HPDE6-E6E7 (cell line): ENCODE measurements around the gene EXOC3L2.
A peak's percentile ranks its signal among the peaks of the same experiment; 100 is the strongest.
"Not testable (repeated sequence)": the region's sequence is repeated elsewhere in the genome, so short reads cannot be mapped to it uniquely, and the experiment has no call there.

Experiments used
- DNase-seq: peaks from one replicate; pipeline ENCODE4 v3.0.0; 2011; ENCODE audit warnings: missing footprints; ENCODE audit errors: extremely low spot score

The EXOC3L2 gene

GRCh38 chr19:45255611-45256157 lies 10.5 kb upstream of the EXOC3L2 start:
- DNase-seq = no peak

- no peak for DNase-seq
These were observed 8.9 kb upstream of the EXOC3L2 start for GRCh38 chr19:45254044-45254531.

- no peak for DNase-seq
These were observed 8.3 kb upstream of the EXOC3L2 start for GRCh38 chr19:45253396-45254027.

DNA sequence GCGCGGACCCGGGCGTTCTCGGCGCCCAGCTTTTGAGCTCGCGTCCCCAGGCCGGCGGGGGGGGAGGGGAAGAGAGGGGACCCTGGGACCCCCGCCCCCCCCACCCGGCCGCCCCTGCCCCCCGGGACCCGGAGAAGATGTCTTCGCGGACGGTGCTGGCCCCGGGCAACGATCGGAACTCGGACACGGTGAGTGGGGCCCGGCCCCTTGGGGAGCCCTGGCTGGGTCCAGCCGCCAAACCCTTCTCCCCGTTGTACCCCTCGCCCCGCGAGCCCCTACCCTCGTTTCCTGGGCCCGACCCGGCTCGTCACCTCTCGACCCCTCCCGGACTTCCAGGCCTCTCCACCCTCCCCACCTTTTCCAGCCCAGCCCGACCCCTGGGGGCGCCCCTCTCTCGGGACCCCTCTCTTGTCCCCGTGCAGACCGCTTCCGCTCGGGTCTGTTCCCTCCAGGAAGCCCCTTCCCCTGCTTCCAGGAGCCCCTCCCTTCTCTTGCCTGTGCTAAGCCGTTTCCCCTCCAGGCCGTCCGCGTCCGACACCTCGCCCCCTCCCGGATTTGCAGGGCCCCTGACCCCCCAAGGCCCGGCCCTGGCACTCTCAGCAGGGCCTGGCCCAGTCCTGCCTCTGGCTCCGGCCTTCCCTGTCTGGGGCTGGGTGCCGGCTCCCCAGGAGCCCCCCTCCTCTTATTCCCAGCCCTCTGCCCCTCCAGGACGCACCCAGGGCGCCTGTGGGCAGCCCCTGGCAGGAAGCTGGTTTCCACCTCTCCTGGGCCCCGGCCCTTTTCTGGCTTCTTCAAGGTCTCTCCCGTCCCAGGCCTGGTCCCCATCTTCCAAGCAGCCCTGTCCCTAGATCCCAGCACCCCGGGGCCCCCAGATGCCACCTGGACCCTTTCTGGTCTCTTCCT lies 6.5 kb upstream of the EXOC3L2 start:
- no peak for DNase-seq

- peak; percentile 72 for DNase-seq
These were observed 5.7 kb upstream of the EXOC3L2 start, which contains the start of gene MARK4 for GRCh38 chr19:45250832-45251451. Gene MARK4, plus strand, starts transcription at chr19:45251271. Its CDS starts 318 bp downstream, at chr19:45251589.

DNA sequence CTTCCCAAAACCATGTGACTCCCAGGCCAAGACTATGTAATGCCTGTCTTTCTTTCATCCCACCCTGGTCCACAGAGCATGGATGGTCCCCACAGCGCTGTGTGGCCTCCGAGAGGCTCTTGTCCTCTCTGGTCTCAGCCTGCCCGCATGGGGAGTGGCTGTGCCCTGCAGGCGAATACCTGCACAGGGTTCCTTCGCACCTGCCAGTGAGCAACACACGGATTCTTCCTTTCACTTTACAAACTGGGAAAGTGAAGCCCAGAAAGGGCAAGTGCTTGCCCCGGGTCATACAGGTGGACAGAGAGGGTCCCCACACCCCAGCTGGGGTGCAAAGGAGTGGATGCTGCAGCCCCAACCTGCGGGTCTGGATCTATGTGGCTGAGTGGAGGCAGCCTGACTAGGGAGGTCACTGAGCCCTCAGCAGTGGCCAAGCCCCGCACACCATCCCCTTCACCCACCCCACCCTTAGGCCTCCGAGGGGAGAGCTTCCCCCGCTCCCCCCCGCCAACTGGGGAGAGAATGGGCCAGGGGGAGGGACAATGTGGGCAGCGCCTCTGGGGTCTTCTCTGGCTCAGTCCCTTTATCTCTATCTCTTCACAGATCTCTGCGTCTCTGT lies 5.1 kb upstream of the EXOC3L2 start:
- peak; percentile 61 for DNase-seq

DNA sequence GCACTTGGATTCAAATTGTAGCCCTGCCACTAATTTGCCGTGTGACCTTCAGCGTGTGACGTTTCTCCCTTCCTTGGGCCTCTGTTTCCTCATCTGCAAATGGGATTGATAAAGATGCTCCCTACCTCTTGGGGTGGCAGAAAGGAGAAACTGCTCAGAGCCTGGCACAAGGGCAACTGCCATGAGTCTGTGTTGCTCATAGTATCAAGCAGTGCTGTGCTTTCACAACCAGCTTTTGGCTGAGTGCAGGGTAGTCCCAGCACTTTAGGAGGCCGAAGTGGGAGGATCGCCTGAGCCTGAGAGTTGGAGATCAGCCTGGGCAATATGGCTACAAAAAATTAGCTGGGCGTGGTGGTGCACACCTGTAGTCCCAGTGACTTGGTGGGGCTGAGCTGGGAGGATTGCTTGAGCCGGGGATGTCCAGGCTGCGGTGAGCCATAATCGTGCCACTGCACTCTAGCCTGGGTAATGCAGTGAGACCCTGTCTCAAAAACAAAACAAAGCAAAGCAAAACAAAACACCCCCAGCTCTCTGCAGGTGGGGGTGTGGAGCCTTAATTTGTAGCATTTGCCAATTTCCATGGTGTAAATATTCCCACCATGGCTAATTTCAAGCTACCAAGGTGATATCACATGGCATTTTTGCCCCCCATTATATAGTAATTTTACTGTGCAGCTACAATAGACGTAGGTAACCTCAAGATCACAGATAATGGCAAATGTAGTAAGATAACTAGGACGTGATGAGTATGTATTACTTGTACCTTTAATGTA lies 4.2 kb upstream of the EXOC3L2 start:
- no peak for DNase-seq

DNA sequence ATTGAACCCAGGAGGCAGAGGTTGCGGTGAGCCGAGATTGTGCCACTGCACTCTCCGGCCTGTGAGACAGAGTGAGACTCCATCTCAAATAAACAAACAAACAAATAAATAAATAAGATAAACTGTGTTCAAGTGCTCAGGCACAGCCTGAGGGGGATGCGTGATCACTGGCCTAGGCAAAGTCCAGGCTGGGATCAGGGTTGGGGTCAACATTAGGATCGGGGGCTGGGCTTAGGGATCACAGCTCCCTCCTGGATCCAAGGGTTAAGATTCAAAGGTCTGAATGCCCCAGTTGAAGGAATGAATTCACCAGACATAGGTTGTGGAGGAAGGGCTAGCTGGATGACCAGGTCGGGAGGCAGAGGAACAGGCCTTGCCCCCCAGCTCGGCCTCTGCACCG lies 1.9 kb upstream of the EXOC3L2 start:
- DNase-seq = no peak

- no peak for DNase-seq
These were observed 619 bp upstream of the EXOC3L2 start for GRCh38 chr19:45245826-45246225.

GRCh38 chr19:45244133-45244794 lies 943 bp downstream of the EXOC3L2 start:
- DNase-seq = no peak

GRCh38 chr19:45243144-45243732 lies 2.0 kb downstream of the EXOC3L2 start:
- no peak for DNase-seq

- no peak for DNase-seq
These were observed 6.7 kb downstream of the EXOC3L2 start for GRCh38 chr19:45238556-45238955.

DNA sequence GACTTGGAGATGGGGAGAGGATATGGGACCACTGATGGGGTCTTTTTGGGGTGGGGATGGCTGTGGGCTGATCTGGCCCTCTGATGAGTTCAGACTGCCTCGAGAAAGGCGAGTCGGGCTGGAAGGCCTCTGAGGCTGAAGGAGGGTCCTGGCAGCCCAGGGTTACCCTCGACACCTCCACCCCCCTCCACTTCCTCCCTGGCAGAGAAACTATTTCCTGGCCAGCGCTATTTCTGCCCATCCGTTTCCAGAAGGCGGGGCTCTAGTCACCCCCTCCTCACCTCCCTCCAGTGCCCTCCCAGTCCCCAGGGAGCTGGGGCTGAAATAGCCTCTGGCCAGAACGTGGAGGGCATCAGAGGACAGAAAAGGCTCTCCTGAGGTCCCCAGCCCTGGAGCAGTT lies 9.7 kb downstream of the EXOC3L2 start:
- no peak for DNase-seq

GRCh38 chr19:45234089-45234869 lies 10.9 kb downstream of the EXOC3L2 start:
- DNase-seq = no peak

DNA sequence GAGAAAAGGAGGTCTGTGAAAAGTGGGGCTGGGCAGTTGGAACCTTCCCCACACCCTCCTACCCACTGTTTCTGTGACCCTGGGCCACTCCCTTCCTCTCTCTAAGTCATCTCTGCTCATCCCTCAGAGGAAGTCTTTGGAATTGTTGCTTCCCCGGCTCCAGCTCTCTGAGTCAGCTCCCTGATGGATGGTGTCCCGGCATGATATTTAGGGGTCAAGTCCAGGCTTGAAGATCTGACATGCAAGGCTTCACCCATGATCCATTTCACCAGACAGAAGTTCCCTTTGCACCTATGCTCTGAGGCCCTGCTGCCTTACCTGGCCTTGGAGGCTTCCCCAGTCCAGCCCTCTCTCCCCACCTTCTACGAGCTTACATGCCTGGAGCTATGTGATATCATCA lies 13.3 kb downstream of the EXOC3L2 start:
- peak; percentile 95 for DNase-seq

DNA sequence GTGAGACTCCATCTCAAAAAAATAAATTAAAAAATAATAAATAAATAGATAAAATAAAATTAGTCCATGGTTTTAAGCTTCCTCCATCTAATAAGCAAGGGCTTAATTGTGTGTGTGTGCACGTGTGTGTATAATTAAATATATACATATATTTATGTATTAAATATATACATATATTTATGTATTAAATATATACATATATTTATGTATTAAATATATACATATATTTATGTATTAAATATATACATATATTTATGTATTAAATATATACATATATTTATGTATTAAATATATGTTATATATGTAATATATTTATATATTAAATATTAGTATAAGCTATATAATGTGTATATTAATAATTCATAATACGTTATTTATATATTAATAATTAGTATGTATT lies 16.2 kb downstream of the EXOC3L2 start:
- DNase-seq = not testable (repeated sequence)

DNA sequence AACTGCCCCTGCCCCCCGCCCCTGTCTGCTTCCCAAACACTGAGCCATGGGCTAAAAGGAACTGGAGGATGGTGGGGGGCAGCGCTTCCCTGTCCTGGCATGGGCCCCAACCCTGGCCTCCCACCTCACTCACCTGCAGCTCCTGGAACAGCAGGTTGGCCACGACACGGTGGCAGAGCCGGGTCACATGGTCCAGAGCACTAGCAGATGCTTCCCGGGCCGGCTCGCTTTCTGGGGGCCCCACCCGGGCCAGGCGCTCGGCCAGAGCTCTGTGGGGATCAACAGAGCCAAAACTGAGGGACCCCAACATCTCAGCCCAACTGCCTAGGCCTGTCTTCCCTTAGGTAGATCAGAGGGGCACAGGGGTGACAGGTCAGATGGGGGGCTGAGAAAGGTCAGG lies 20.6 kb downstream of the EXOC3L2 start:
- no peak for DNase-seq

DNA sequence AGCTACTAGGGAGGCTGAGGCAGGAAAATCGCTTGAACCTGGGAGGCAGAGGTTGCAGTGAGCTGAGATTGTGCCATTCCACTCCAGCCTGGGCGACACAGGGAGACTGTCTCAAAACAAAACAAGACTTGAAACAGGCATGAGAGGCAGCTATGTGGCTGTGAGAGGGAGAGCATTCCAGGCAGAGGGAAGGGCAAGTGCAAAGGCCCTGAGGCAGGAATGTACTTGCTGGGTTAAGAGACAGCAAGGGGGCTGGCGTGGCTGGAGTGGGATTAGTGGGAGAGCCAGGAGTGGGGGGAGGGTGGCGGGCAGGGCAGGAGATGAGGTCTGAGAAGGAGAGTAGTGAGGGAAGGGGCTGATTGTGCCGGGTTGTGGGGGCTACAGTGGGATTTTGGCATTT lies 21.3 kb downstream of the EXOC3L2 start:
- DNase-seq = no peak

DNA sequence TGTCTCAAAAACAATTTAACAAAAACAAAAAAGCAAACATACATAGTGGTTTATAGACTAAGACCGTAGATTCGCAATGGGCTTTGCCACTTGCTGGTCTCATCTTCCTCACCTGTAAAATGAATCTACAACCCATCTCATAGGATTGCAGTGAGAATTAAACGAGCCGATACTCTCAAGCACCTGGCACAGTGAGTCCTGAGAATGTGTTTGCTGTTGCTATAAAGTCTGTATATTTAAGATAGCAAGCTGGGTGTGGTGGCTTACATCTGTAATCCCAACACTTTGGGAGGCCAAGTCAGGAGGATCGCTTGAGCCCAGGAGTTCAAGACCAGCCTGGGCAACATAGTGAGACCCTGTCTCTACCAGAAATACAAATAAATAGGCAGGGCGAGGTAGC lies 22.5 kb downstream of the EXOC3L2 start:
- no peak for DNase-seq
